Pancreas (tissue), 10 donors: ENCODE results near the gene AKNA. TPM values are rescaled to one million over a fixed set of nuclear protein-coding genes. Genes with fewer than 3 reads are reported as not detected.
A peak's percentile ranks its signal among the peaks of the same experiment; 100 is the strongest.

ENCODE experiments used
- ATAC-seq, 4 donors: fragments of 200-7000 bp; cut with Tn5 transposase; one replicate each; pipeline versions ENCODE4 v1.8.0 to v1.9.1; 2020; ENCODE audit warnings: mild to moderate bottlenecking in 4 of 4, moderate library complexity in 4 of 4
- DNase-seq, 6 donors: peaks; one replicate each; pipeline ENCODE4 v3.0.0-alpha.2; 2020
- FAIRE-seq: peaks from 2 replicates; lab custom pipeline; 2012; peaks lifted over from hg19 to GRCh38; lab: Jason Lieb, UNC
- H3K27ac ChIP-seq, 4 donors: fragments of 200-600 bp; sonication (generic); 1 replicate in 3 of 4; 2 replicates in 1 of 4; pipeline versions ENCODE4 v1.5.0 to v1.8.0; 2020
- H3K27me3 ChIP-seq, 4 donors: fragments of 200-600 bp; one replicate each; pipeline ENCODE4 v1.8.0; 2021
- H3K36me3 ChIP-seq, 3 donors: fragments of 200-600 bp; sonication (generic) in 1 of 3; one replicate each; pipeline versions ENCODE4 v1.5.0 to v1.8.0; 2020 to 2021
- H3K4me1 ChIP-seq, 3 donors: fragments of 200-600 bp; one replicate each; pipeline ENCODE4 v1.8.0; 2021
- H3K4me3 ChIP-seq, 4 donors: fragments of 200-600 bp; sonication (generic) in 2 of 4; one replicate each; pipeline versions ENCODE4 v1.5.0 to v1.8.0; 2020 to 2021
- H3K9me3 ChIP-seq, 4 donors: fragments of 200-600 bp; one replicate each; pipeline ENCODE4 v1.8.0; 2021
- CTCF ChIP-seq, 4 donors: fragments of 200-600 bp; sonication (generic) in 3 of 4; IDR thresholded peaks; one replicate each; pipeline versions ENCODE4 v1.5.0 to v1.8.0; 2021; ENCODE audit warnings: antibody characterized with exemption in 4 of 4
- WGBS, 2 donors: extraction: QIAGEN DNeasy Blood & Tissue Kit; methylation state at CpG; one replicate each; pipeline ENCODE4 v1.1.7; 2013; 5-methylcytosine and 5-hydroxymethylcytosine counted together
- intact Hi-C, 3 donors: fragments of 100-400 bp; cut with DNase I; formaldehyde crosslinking; loops; one replicate each; pipeline versions ENCODE4 v1.11.1 to v1.14.2; 2022
- polyA plus RNA-seq, 2 donors: library from polyadenylated mRNA; stranded (reverse); fragments of 200-250 nt; gene quantifications; one replicate each; pipeline ENCODE4 v1.2.3, GENCODE V29; 2013
- total RNA-seq, 6 donors: library from RNA; stranded (reverse); fragmentation: NEBNext Ultra II Directional in 4 of 6; extraction: Animal tissue kit (Norgen Biotek cat#: 25700) in 4 of 6; gene quantifications; one replicate each; pipeline versions ENCODE4 v1.2.1 to v1.2.4, GENCODE V29; 2021 to 2023
- donor health status: healthy with polysubstance abuse.
- donor health status: DM: no; HTN: no; CAD: no; lungs with moderate emphysema.
- donor health status: DM: no; HTN: no; CAD: no.
- donor health status: control.
- donor health status: control.
- donor health status: Bipolar disorder and iron deficiency.
- donor health status: DM: yes; HTN: yes; CAD: no.
- donor health status: DM: no; HTN: no; CAD: no.
- donor health status: DM: no; HTN: no; CAD: no.
- donor health status: DM: yes; HTN: yes; CAD: no.

Gene AKNA
- total and polyA plus RNA-seq, 8 donors, result 5.4 to 18.0 (median 10.4) TPM

- peak in 3 of 6 donors; percentile 7 to 55 (median 12) for DNase-seq
These were observed 100.6 kb downstream of the AKNA start for GRCh38 chr9:114287001-114287762.

DNA sequence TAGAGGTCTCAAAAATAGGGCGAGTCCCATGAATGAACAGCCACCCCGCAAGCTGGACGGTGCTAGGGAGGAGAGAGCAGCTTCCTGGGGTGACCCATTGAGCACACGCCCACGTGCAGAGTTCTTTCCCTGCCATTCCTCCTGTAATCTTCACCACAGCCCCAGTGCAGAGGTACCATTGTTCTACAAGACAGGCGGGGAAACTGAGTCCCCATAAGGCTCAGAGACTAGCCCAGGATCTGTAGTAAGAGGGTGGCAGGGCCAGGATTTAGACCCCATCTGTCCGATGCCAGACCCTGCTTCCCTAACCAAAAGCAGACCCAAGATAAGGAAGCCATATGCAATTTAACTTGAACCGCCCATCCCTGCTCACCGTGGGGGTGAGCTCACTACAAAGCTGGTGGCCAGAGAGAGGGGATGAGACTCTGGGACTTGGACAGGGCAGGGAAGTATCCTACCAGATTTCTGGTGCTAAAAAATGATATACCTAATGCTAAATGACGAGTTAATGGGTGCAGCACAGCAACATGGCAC lies 101.6 kb downstream of the AKNA start:
- no peaks in the 10 kb centered on the region for H3K27me3 ChIP-seq
- WGBS, 2 donors, result 85 to 89% methylated on average over 10 of the region's 10 CpGs
- ATAC-seq (no peak), DNase-seq (peak in 2 of 6 donors; percentile 3 to 15), FAIRE-seq (no peak)
- no peaks in the 10 kb centered on the region for H3K36me3 ChIP-seq
- H3K27ac ChIP-seq, result no peak overlapping the region
- no peak for TF ChIP-seq CTCF (IDR thresholded peaks at IDR 0.05)
- H3K4me3 ChIP-seq, result no peak overlapping the region
- intact Hi-C loops, result loop anchor here in 2 of 3 donors (5.0 kb wide), 1 partner anchor 179 kb away; no protein-coding TSS in a partner anchor
- H3K4me1 ChIP-seq, result no peaks in the 10 kb centered on the region
- no peaks in the 10 kb centered on the region for H3K9me3 ChIP-seq

More at GRCh38 chr9:114287001-114287762, 100.6 kb downstream of the AKNA start:
- H3K9me3 ChIP-seq, result no peaks in the 10 kb centered on the region
- no peaks in the 10 kb centered on the region for H3K27me3 ChIP-seq
- intact Hi-C loops, result loop anchor here in 2 of 3 donors (5.0 kb wide), 1 partner anchor 180 kb away; no protein-coding TSS in a partner anchor
- no peaks in the 10 kb centered on the region for H3K4me1 ChIP-seq
- peaks cover 0 to under 1% (median 0%) of the 10 kb centered on the region in 3 donors for H3K36me3 ChIP-seq
- WGBS, 2 donors, result 89 to 90% methylated on average over 16 of the region's 16 CpGs
- FAIRE-seq (no peak), ATAC-seq (no peak)
- H3K4me3 ChIP-seq, result no peak overlapping the region
- no peak for TF ChIP-seq CTCF (IDR thresholded peaks at IDR 0.05)
- no peak overlapping the region for H3K27ac ChIP-seq

DNA sequence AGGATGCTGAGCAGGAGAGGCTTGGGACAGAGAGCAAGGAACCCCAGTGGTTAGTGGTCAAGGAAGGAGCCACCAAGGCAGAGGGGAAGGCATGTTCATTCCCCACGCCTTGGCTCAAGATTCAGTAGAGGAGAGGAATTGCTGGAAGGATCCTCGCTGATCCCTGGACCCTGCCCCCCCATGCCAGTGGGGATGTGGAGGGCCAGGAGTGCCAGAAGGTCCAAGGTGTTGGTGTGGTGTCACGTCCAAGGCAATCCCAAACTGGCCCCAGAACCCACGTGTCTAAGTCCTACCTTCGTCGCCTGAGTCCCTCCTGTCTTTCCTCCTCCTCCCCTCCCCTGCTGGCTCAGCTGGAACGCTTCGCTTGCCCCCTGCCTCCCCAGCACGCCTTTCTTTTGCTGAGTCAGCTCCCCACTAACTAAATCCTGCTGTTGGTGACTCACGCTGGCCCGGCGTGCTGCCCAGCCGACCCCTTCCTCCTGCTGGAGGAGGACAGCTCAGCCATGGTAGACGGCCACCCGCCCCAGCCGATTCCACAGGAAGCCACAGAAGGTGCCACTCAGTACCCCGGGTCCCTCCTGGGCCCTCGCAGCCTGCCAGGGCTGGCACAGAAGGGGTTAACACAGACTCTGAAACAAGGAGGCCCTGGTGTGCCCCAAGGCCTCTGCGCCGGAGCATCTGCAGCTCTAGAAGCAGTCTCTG lies 102.5 kb downstream of the AKNA start:
- DNase-seq (peak in 3 of 6 donors; percentile 16 to 61 (median 53)), ATAC-seq (peak in 2 of 4 donors; percentile 28 to 29), FAIRE-seq (no peak)
- no peaks in the 10 kb centered on the region for H3K4me1 ChIP-seq
- no peak overlapping the region for H3K4me3 ChIP-seq
- no peaks in the 10 kb centered on the region for H3K9me3 ChIP-seq
- H3K27me3 ChIP-seq, result no peaks in the 10 kb centered on the region
- no peak overlapping the region for H3K27ac ChIP-seq
- WGBS, 2 donors, result 80 to 83% methylated on average over 20 of the region's 20 CpGs
- TF ChIP-seq CTCF (IDR thresholded peaks at IDR 0.05), result no peak
- intact Hi-C loops, result loop anchor here in 2 of 3 donors (5.0 kb wide), 1 partner anchor 178 kb away; no protein-coding TSS in a partner anchor
- H3K36me3 ChIP-seq, result no peaks in the 10 kb centered on the region

DNA sequence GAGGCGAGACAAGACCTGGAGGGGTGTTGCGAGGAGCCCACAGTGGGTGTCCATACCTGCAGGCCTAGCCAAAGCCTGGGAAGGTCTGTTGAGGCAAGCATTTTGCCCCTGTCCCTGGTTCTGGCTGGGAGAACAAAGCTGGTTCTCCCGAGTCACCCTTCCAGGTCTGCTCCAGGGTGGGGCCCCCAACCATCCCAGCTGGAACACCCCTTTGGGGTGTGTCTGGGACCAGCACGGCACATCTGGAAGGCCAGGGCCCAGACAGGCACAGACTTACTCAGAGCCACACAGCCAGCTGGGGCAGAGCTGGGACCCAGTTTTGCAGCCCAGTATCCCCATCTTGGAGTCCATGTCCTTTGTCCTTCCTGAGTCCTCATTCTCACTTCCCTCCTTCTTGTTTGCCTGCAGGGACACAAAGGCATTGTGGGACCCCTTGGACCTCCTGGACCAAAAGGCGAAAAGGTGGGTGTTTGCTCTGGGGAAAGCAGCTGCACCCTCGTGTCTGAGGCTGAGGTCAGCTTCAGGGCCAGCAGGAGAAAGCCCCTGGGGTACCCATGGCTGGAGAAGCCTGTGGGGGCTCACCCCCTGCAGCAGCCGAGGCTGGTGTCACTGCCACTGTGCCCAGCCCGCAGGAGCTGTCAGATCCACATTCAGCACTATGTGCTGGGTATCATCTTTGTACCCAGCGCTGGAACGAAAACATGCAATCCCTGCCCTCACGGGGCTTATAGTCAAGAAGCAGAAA lies 103.3 kb downstream of the AKNA start:
- WGBS, 2 donors, result 94 to 99% methylated on average over 11 of the region's 11 CpGs
- Histone ChIP-seq H3K27me3 (no peaks in the 10 kb centered on the region), H3K4me3 (no peak overlapping the region), H3K9me3 (no peaks in the 10 kb centered on the region), H3K27ac (no peak overlapping the region), H3K4me1 (no peaks in the 10 kb centered on the region), H3K36me3 (no peaks in the 10 kb centered on the region)
- DNase-seq (peak in 3 of 6 donors; percentile 8 to 53 (median 42)), ATAC-seq (no peak), FAIRE-seq (no peak)
- intact Hi-C loops, result loop anchor here in 2 of 3 donors (5.0 kb wide), 1 partner anchor 177 kb away; no protein-coding TSS in a partner anchor
- TF ChIP-seq CTCF (IDR thresholded peaks at IDR 0.05), result no peak

Other genes starting within 250 kb of the AKNA start
- 10 to 100 TPM in 5 of 6 donors, 1 to 10 TPM in 1; 9.7 to 31.8 (median 17.3) TPM for gene COL27A1, start 232.4 kb downstream of the AKNA start, total RNA-seq
- 100 to 1,000 TPM in 1 of 2 donors, 10 to 100 TPM in 1; 71.1 to 109 TPM for gene COL27A1, start 232.4 kb downstream of the AKNA start, polyA plus RNA-seq
- 10 to 100 TPM in 1 of 6 donors, under 1 TPM in 2, not detected in 3; 0.38 to 10.2 (median 0.92) TPM for gene ORM1, start 64.9 kb downstream of the AKNA start, total RNA-seq
- gene ORM1, start 64.9 kb downstream of the AKNA start, polyA plus RNA-seq, result 1 to 10 TPM in 1 of 2 donors, under 1 TPM in 1; 0.82 to 1.6 TPM
- gene ORM2, start 58.1 kb downstream of the AKNA start, total RNA-seq, result 1 to 10 TPM in 1 of 6 donors, under 1 TPM in 1, not detected in 4; 0.66 to 3.1 TPM
- under 1 TPM; 0.12 to 0.34 TPM for gene ORM2, start 58.1 kb downstream of the AKNA start, polyA plus RNA-seq
- gene WHRN, start 117.5 kb upstream of the AKNA start, total RNA-seq, result 10 to 100 TPM in 1 of 6 donors, 1 to 10 TPM in 5; 6.7 to 10.2 (median 7.8) TPM
- gene WHRN, start 117.5 kb upstream of the AKNA start, polyA plus RNA-seq, result 10 to 100 TPM; 23.7 to 32.2 TPM
- gene ATP6V1G1, start 199.8 kb upstream of the AKNA start, total RNA-seq, result 10 to 100 TPM; 19.7 to 38.3 (median 35.5) TPM
- 100 to 1,000 TPM in 1 of 2 donors, 10 to 100 TPM in 1; 57.2 to 124 TPM for gene ATP6V1G1, start 199.8 kb upstream of the AKNA start, polyA plus RNA-seq
- gene TMEM268, start 223.3 kb upstream of the AKNA start, total RNA-seq, result 1 to 10 TPM; 3.0 to 8.7 (median 4.4) TPM
- gene TMEM268, start 223.3 kb upstream of the AKNA start, polyA plus RNA-seq, result 1 to 10 TPM; 2.1 to 2.5 TPM